Measurements from ENCODE around the gene STK32B. TPM values are rescaled to one million over a fixed set of nuclear protein-coding genes. Genes with fewer than 3 reads are reported as not detected.

STK32B gene
- total and polyA plus RNA-seq, 2 of the 8 experiments (the other 6 are each of a cell fraction or from before 2014, with no cell fraction given) = 2.3 to 2.5 TPM

DNA sequence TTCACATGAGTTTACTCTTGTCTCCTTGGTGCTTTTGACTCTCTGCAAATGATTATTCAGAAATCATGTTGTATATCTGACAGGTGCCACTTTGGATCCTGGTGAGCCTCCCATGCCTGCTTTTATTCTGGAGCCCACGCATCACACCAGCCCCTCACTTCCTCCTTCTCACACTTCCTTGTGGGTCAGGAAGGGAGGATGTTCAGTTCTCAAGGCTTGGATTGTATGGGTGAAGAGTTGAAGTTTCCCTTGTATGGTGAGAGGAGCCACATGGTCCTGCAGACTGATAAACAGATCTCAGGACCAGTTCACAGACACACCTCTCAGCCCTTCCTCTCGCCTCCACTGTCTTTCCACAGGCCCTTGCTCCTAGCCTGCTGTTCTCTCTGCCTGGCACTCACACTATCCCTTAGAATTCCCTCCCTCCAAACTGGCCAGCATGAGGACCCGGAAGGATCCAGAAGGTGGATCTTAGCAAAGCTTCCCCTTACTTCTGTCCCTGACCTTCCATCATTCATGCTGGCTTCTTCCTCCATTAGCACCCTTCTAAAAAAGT, 92.1 kb downstream of the STK32B start (continued):
- no peak for TF ChIP-seq JUN (IDR thresholded peaks at IDR 0.05; ENCODE audit: low read depth, low read length)
- no peak for TF ChIP-seq CHD1 (IDR thresholded peaks at IDR 0.05; ENCODE audit: low read depth, low read length)
- no peak for TF ChIP-seq HDAC6 (IDR thresholded peaks at IDR 0.05; ENCODE audit: low read depth, low read length)
- TF ChIP-seq SP2 (IDR thresholded peaks at IDR 0.05; ENCODE audit: low read length) = no peak
- TF ChIP-seq TEAD4 (IDR thresholded peaks at IDR 0.05; ENCODE audit: low read depth, low read length) = no peak
- TF ChIP-seq CEBPB (IDR thresholded peaks at IDR 0.05; ENCODE audit: low read depth, low read length) = no peak

All from H1 (cell line).